Prostate gland (tissue), 2 donors: ENCODE results near the gene PZP. TPM values are rescaled to one million over a fixed set of nuclear protein-coding genes. Genes with fewer than 3 reads are reported as not detected.

Experiments used
- DNase-seq: peaks from one replicate; pipeline ENCODE4 v3.0.0-alpha.2; 2019; ENCODE audit warnings: low spot score
- H3K27ac ChIP-seq, 2 donors: fragments of 200-600 bp; sonication (generic); 2 replicates each; pipeline ENCODE4 v1.5.1; 2017 to 2019
- H3K27me3 ChIP-seq: fragments of 200-600 bp; sonication (generic); replicated peaks from 2 replicates; pipeline ENCODE4 v1.5.1; 2019; ENCODE audit not compliant: insufficient read depth
- H3K36me3 ChIP-seq, 2 donors: fragments of 200-600 bp; sonication (generic); 1 replicate in 1 of 2; 2 replicates in 1 of 2; pipeline versions ENCODE4 v1.5.1 to v1.8.1; 2017 to 2019
- H3K4me1 ChIP-seq: fragments of 200-600 bp; sonication (generic); replicated peaks from 2 replicates; pipeline ENCODE4 v1.5.1; 2019
- H3K4me3 ChIP-seq, 2 donors: fragments of 200-600 bp; sonication (generic); 2 replicates each; pipeline ENCODE4 v1.5.1; 2017 to 2019
- H3K9me3 ChIP-seq: fragments of 200-600 bp; sonication (generic); 2 replicates; pipeline ENCODE4 v1.5.1; 2017
- CTCF ChIP-seq, 4 experiments: fragments of 200-600 bp in 2 of 4; fragments of 450-650 bp in 2 of 4; sonication (generic) in 2 of 4; IDR thresholded peaks; 1 replicate in 3 of 4; 2 replicates in 1 of 4; pipeline ENCODE4 v1.5.1; 2016 to 2019; ENCODE audit warnings: antibody characterized with exemption in 4 of 4, mild to moderate bottlenecking in 2 of 4, moderate library complexity in 2 of 4
- POLR2A ChIP-seq: fragments of 450-650 bp; IDR thresholded peaks from one replicate; pipeline ENCODE4 v1.6.1; 2016; ENCODE audit warnings: antibody characterized with exemption, mild to moderate bottlenecking
- POLR2AphosphoS5 ChIP-seq: sonication (generic); formaldehyde crosslinking; IDR thresholded peaks from one replicate; pipeline ENCODE4 v1.6.1; 2017; ENCODE audit warnings: antibody characterized with exemption
- WGBS: methylation state at CpG from one replicate; pipeline ENCODE4 v1.1.5; 2018; 5-methylcytosine and 5-hydroxymethylcytosine counted together
- intact Hi-C: fragments of 100-400 bp; cut with DNase I; formaldehyde crosslinking; loops from one replicate; pipeline ENCODE4 v1.14.2; 2022
- total RNA-seq, 2 donors: library from RNA; depleted of rRNA; stranded (reverse); fragments of >200 nt; gene quantifications; one replicate each; pipeline ENCODE4 v1.1.0, GENCODE V29; 2016

PZP gene
- total RNA-seq, 2 donors from 2014 or later, result 0.62 TPM; not detected in 1

- no peaks in the 10 kb centered on the region for H3K27me3 ChIP-seq
- intact Hi-C loops, result loop anchor here (5.0 kb wide), 1 partner anchor 43 kb away; no protein-coding TSS in a partner anchor
- TF ChIP-seq POLR2A, result no peak
- no peak for TF ChIP-seq POLR2AphosphoS5
- no peak for TF ChIP-seq CTCF (IDR thresholded peaks at IDR 0.05)
- 95% methylated on average over 3 of the region's 3 CpGs for WGBS
- H3K4me3 ChIP-seq, result no peak overlapping the region
- H3K36me3 ChIP-seq, result no peaks in the 10 kb centered on the region
- H3K4me1 ChIP-seq, result no peaks in the 10 kb centered on the region
- no peak overlapping the region for H3K27ac ChIP-seq
- H3K9me3 ChIP-seq, result no peaks in the 10 kb centered on the region
- no peak for DNase-seq
Measured at GRCh38 chr12:9109737-9110491, 98.3 kb downstream of the PZP start.

DNA sequence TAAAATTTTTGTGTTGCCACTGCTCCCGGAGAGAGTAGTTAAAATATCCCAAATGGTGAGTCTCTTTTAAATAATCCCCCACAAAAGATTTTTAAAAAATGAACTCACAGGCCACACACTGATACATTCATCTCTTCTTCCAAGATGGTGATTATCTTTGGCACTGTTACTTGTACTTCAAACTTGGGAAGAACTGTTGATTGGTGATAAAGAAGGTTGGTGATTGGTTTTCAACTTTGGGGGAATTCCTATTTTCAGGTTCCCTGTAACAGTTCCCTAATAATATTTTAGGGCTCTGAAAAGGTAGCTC lies 99.0 kb downstream of the PZP start:
- intact Hi-C loops, result loop anchor here (5.0 kb wide), 1 partner anchor 42 kb away; no protein-coding TSS in a partner anchor
- H3K36me3 ChIP-seq, result no peaks in the 10 kb centered on the region
- DNase-seq, result no peak
- H3K27me3 ChIP-seq, result no peaks in the 10 kb centered on the region
- no peaks in the 10 kb centered on the region for H3K4me1 ChIP-seq
- no peaks in the 10 kb centered on the region for H3K9me3 ChIP-seq
- H3K4me3 ChIP-seq, result no peak overlapping the region
- WGBS, result 78% methylated on average over 1 of the region's 1 CpG
- H3K27ac ChIP-seq, result no peak overlapping the region
- no peak for TF ChIP-seq POLR2AphosphoS5
- no peak for TF ChIP-seq POLR2A
- no peak for TF ChIP-seq CTCF (IDR thresholded peaks at IDR 0.05)

DNA sequence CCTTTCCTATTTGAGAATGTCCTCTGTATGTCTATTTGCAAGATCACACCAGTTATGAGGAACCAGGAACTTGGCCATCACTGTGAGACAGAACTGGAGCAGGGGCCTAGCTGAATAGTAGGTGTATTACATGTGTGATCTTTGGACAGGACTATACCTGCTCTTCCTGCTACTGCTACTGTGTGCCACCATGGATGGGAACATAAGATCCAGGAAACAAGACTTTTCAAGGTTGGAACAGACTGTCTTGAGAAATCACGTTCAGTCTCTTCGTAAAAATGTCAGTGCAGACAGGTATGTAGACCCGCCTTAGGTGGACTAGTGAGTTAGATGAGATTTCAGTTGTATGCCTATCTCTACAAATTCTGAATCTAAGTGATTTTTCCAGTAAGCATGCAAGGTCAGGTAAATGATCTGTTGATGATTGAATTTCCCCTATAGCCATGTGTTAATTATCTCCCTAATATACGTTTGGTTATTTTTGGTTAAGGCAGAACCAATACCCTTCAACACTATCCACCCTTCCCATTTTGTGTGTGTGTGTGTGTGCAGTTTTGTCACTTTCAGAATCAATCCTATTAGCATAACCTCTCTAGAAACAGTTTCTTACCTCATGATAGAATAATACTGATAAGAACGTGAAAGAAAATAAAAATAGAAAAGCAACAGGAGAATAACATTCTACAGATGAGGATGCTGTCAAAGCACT lies 99.5 kb downstream of the PZP start:
- intact Hi-C loops, result loop anchor here (5.0 kb wide), 1 partner anchor 41 kb away; no protein-coding TSS in a partner anchor
- Histone ChIP-seq H3K27me3 (no peaks in the 10 kb centered on the region), H3K9me3 (no peaks in the 10 kb centered on the region), H3K36me3 (no peaks in the 10 kb centered on the region), H3K4me1 (no peaks in the 10 kb centered on the region), H3K27ac (no peak overlapping the region), H3K4me3 (no peak overlapping the region)
- WGBS, result 64% methylated on average over 5 of the region's 5 CpGs
- no peak for DNase-seq
- TF ChIP-seq POLR2AphosphoS5 (no peak), CTCF (IDR thresholded peaks at IDR 0.05) (no peak), POLR2A (no peak)

DNA sequence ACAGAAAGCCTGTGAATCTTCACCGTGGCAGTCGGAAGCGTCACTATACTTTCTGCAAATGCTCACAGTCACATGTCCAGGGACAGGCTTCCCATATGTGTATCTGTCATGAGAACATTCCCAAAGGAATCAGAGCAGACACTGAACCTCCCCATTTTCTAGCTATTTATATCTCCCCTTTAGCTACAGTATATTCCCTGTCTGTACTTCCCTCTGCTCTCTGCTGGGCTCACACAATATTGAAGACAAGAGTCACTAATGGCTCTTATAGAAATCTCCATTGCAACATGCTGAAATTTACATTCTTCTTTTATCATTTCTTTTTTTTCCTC lies 100.7 kb downstream of the PZP start:
- H3K27me3 ChIP-seq, result no peaks in the 10 kb centered on the region
- WGBS, result 98% methylated on average over 3 of the region's 3 CpGs
- H3K9me3 ChIP-seq, result no peaks in the 10 kb centered on the region
- TF ChIP-seq CTCF (IDR thresholded peaks at IDR 0.05) (no peak), POLR2A (no peak), POLR2AphosphoS5 (no peak)
- DNase-seq, result no peak
- H3K36me3 ChIP-seq, result no peaks in the 10 kb centered on the region
- intact Hi-C loops, result loop anchor here (5.0 kb wide), 1 partner anchor 40 kb away; no protein-coding TSS in a partner anchor
- no peaks in the 10 kb centered on the region for H3K4me1 ChIP-seq
- H3K4me3 ChIP-seq, result no peak overlapping the region
- no peak overlapping the region for H3K27ac ChIP-seq
